Measurements from ENCODE around the gene TFE3.

Gene TFE3, protein sequence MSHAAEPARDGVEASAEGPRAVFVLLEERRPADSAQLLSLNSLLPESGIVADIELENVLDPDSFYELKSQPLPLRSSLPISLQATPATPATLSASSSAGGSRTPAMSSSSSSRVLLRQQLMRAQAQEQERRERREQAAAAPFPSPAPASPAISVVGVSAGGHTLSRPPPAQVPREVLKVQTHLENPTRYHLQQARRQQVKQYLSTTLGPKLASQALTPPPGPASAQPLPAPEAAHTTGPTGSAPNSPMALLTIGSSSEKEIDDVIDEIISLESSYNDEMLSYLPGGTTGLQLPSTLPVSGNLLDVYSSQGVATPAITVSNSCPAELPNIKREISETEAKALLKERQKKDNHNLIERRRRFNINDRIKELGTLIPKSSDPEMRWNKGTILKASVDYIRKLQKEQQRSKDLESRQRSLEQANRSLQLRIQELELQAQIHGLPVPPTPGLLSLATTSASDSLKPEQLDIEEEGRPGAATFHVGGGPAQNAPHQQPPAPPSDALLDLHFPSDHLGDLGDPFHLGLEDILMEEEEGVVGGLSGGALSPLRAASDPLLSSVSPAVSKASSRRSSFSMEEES

DNA sequence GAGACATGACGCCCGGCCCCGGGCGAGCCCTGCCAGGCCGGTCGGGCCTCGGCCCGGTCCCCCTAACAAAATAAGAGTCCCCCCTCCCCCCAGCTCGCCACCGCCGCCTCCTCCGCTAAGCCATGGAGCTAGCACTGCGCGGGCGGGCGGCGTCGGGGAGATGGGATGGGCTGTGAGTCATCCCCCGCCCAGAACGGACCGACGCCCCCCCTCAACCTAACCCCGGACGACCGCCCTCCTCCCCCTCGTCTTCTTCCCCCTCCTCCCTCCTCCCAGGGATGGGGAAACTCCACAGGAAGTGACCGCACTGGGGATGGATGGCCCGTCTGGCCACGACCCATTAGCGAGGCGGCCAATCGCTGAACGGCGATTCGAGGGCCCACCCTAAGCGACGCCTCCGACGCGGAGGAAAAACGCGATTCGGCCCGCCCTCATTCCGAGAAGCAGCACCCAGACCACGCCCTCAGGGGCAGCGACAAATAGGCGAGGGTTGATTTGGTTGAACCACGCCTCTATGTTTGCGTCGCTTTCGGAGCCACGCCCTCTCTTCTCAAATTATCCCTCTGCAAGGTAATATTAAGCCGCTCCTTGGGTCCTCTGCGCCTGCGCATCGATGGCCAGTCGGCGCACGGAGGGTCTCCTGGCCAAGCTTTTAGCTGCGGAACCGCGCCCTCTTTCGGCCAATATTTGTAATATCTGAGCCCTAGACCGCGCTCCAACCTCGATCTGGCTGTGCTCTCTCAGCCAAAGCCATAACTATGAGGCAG, at the start of gene TFE3:
TFE3 (minus strand) TSS at position 138 of the 767 bp plus-strand sequence; CDS start at position 7, 131 bp downstream.
- TF ChIP-seq, protein P1, sequence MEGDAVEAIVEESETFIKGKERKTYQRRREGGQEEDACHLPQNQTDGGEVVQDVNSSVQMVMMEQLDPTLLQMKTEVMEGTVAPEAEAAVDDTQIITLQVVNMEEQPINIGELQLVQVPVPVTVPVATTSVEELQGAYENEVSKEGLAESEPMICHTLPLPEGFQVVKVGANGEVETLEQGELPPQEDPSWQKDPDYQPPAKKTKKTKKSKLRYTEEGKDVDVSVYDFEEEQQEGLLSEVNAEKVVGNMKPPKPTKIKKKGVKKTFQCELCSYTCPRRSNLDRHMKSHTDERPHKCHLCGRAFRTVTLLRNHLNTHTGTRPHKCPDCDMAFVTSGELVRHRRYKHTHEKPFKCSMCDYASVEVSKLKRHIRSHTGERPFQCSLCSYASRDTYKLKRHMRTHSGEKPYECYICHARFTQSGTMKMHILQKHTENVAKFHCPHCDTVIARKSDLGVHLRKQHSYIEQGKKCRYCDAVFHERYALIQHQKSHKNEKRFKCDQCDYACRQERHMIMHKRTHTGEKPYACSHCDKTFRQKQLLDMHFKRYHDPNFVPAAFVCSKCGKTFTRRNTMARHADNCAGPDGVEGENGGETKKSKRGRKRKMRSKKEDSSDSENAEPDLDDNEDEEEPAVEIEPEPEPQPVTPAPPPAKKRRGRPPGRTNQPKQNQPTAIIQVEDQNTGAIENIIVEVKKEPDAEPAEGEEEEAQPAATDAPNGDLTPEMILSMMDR (IDR thresholded peaks at IDR 0.05; ENCODE audit: unreplicated experiment in 3 of 3): peak; percentile 53 to 60 (median 58)
- H3K36me3 Mint-ChIP-seq (ENCODE audit: low read depth): peaks cover 13% of the 10 kb centered on the region
- H3K27ac Mint-ChIP-seq: peak within 1 kb of the TSS; percentile 94 to 95 (median 94)
- peaks cover 19% of the 10 kb centered on the region for H3K9me3 Mint-ChIP-seq
- peak within 1 kb of the TSS; percentile 92 to 97 (median 97) for H3K4me3 Mint-ChIP-seq
- no peaks in the 10 kb centered on the region for H3K27me3 Mint-ChIP-seq (ENCODE audit: low read depth)
- peaks cover 22% of the 10 kb centered on the region for H3K4me1 Mint-ChIP-seq

DNA sequence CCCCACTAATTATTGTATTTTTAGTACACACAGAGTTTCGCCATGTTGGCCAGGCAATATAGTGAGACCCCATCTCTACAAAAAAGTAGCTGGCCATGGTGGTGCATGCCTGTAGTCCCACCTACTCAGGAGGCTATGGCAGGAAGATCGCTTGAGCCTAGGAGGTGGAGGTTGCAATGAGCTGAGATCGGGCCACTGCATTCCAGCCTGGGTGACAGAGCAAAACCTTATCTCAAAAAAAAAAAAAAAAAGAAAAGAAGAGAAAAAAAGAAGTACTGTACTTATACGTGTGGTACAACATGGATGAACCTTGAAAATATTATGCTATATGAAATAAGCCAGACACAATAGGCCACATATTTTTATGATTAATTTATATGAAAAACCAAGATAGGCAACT, 46.4 kb upstream of the TFE3 start:
- Mint-ChIP-seq H3K27ac (no peak overlapping the region), H3K36me3 (ENCODE audit: low read depth) (no peaks in the 10 kb centered on the region), H3K4me1 (no peaks in the 10 kb centered on the region), H3K27me3 (ENCODE audit: low read depth) (no peaks in the 10 kb centered on the region), H3K9me3 (peaks cover 2% of the 10 kb centered on the region), H3K4me3 (no peak overlapping the region)
- TF ChIP-seq, protein P1 (IDR thresholded peaks at IDR 0.05; ENCODE audit: unreplicated experiment in 3 of 3): no peak

DNA sequence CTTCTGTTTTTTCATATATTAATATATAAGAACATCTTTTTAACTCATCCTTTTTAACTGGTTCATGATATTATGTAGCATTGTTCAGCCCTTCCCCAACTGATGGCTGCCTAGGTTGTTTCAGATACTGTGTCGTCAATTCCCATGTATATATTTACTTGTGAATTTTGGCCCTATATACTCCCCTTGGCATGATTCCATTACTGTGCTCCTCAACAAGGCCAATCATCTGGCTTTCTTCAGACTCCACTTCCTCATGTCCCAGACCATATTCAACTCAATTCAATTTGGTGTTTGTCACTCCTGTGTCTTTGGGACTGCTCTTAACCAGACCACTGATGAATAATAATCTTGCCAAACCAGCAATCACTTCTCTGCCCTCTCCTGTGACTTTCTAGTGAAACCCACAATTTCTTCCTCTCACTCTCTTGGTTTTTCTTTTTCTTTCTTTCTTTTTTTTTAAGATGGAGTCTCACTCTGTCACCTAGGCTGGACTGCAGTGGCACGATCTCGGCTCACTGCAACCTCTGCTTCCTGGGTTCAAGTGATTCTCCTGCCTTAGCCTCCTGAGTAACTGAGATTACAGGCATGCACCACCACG, 39.2 kb upstream of the TFE3 start:
- peaks cover 12% of the 10 kb centered on the region for H3K9me3 Mint-ChIP-seq
- peaks cover 4% of the 10 kb centered on the region for H3K27me3 Mint-ChIP-seq (ENCODE audit: low read depth)
- H3K4me1 Mint-ChIP-seq: peaks cover 8% of the 10 kb centered on the region
- TF ChIP-seq, protein P1 (IDR thresholded peaks at IDR 0.05; ENCODE audit: unreplicated experiment in 3 of 3): no peak
- peak overlapping the region; percentile 37 to 61 (median 53) for H3K4me3 Mint-ChIP-seq
- H3K36me3 Mint-ChIP-seq (ENCODE audit: low read depth): peaks cover 6% of the 10 kb centered on the region
- H3K27ac Mint-ChIP-seq: peak overlapping the region in 2 of 3 experiments; percentile 3 to 59

DNA sequence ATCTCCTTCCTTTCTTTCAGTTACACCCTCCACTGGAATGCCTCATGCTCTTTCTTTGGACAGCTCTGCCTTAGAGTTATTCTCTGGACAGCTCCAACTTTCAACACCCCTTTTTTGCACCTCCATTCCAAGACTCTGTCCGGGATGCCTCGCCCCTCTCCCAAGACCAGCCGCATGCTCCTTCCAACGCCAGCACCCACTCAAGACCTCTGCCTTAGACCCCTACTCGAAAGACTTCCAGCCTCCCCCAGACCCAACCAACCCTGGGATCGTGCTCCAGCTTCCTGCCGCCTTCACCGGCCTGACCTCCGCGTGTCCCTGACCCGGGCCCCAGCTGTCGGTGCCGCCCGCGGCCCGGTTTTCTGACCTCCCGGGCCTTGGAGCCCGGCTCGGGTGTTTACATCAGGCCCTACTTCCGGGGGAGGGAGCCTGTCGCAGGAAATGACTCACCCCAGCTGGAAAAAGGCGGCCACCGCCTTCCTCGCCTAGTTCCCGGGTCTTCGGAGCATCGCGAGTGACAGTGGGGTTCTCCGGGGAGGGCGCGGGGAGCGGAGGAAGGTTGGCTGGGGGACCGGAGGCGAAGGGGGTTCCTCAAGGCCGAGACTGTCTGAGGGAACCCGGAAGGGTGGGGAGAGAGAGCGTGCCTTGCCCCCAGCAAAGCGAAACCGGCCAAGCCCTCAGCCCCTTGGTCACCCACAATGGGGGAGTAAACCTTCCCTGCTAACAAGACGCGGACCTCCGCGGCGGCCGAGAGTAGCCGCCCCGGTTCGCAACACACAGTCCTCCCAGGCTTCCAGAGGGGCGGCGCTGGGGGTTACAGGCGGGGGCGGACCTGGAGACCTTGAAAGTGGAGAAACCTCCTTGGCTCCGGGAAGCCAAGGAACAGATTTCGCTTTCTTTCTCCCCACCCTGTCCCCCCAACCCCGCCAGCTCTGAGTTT, 36.6 kb upstream of the TFE3 start, which contains the start of gene WDR45:
WDR45 (minus strand) TSS at position 399 of the 940 bp plus-strand sequence. CDS start 1,792 bp downstream, outside the sequence.
- H3K4me3 Mint-ChIP-seq: peak within 1 kb of the TSS; percentile 94 to 97 (median 95)
- H3K27ac Mint-ChIP-seq: peak within 1 kb of the TSS; percentile 96 to 97 (median 96)
- H3K36me3 Mint-ChIP-seq (ENCODE audit: low read depth): peaks cover 6% of the 10 kb centered on the region
- TF ChIP-seq, protein P1 (IDR thresholded peaks at IDR 0.05; ENCODE audit: unreplicated experiment in 3 of 3): no peak
- peaks cover 4% of the 10 kb centered on the region for H3K27me3 Mint-ChIP-seq (ENCODE audit: low read depth)
- H3K4me1 Mint-ChIP-seq: peaks cover 8% of the 10 kb centered on the region
- peaks cover 12% of the 10 kb centered on the region for H3K9me3 Mint-ChIP-seq

DNA sequence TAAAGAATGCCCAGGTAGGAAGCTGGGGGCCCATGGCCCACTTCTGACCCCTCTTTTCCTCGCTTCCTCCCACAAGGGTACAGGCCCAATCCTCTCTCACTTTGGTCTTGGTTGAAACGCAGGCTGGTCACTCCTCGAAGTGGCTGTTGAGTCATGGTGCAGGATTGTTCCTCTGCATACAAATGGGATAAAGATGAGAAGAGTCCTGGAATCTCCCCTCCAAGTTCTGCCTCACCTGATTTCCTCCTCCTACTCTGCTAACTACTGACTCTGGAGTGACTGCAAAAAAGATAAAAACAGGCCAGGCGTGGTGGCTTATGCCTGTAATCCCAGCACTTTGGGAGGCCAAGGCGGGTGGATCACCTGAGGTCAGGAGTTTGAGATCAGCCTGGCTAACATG, 34.8 kb upstream of the TFE3 start:
- H3K9me3 Mint-ChIP-seq: peaks cover 8% of the 10 kb centered on the region
- H3K27me3 Mint-ChIP-seq (ENCODE audit: low read depth): peaks cover 4% of the 10 kb centered on the region

More for the DNA sequence above, 34.8 kb upstream of the TFE3 start:
- TF ChIP-seq, protein P1 (IDR thresholded peaks at IDR 0.05; ENCODE audit: unreplicated experiment in 3 of 3): no peak
- Mint-ChIP-seq H3K36me3 (ENCODE audit: low read depth) (peaks cover 6% of the 10 kb centered on the region), H3K27ac (no peak overlapping the region), H3K4me3 (peak overlapping the region in 2 of 3 experiments; percentile 9 to 30), H3K4me1 (peaks cover 8% of the 10 kb centered on the region)
